Left lung (tissue), 10 donors: ENCODE results near the gene SOS1. TPM values are rescaled to one million over a fixed set of nuclear protein-coding genes. Genes with fewer than 3 reads are reported as not detected.

Source experiments
- ATAC-seq: fragments of 200-7000 bp; cut with Tn5 transposase; one replicate; pipeline ENCODE4 v1.9.1; 2020; ENCODE audit warnings: moderate library complexity
- DNase-seq, 4 donors: peaks; one replicate each; pipeline ENCODE4 v3.0.0-alpha.2; 2013 to 2020
- H3K27ac ChIP-seq, 2 donors: fragments of 200-600 bp; sonication (generic) in 1 of 2; one replicate each; pipeline versions ENCODE4 v1.5.0 to v1.8.0; 2020 to 2021
- H3K27me3 ChIP-seq, 2 donors: fragments of 200-600 bp; sonication (generic) in 1 of 2; one replicate each; pipeline versions ENCODE4 v1.5.0 to v1.8.0; 2020 to 2021
- H3K36me3 ChIP-seq, 2 donors: fragments of 200-600 bp; sonication (generic) in 1 of 2; one replicate each; pipeline versions ENCODE4 v1.5.0 to v1.8.0; 2020 to 2021
- H3K4me1 ChIP-seq, 2 donors: fragments of 200-600 bp; one replicate each; pipeline ENCODE4 v1.8.0; 2021
- H3K4me3 ChIP-seq, 2 donors: fragments of 200-600 bp; sonication (generic) in 1 of 2; one replicate each; pipeline versions ENCODE4 v1.5.0 to v1.8.0; 2020 to 2021; ENCODE audit warnings: mild to moderate bottlenecking in 1 of 2
- H3K9me3 ChIP-seq, 2 donors: fragments of 200-600 bp; sonication (generic) in 1 of 2; one replicate each; pipeline versions ENCODE4 v1.5.0 to v1.8.0; 2020 to 2021
- CTCF ChIP-seq, 2 donors: fragments of 200-600 bp; sonication (generic) in 1 of 2; IDR thresholded peaks; one replicate each; pipeline versions ENCODE4 v1.5.0 to v1.8.0; 2021; ENCODE audit warnings: antibody characterized with exemption in 2 of 2
- intact Hi-C, 2 donors: fragments of 100-400 bp; cut with DNase I; formaldehyde crosslinking; loops; one replicate each; pipeline versions ENCODE4 v1.11.2 to v1.14.2; 2022
- polyA plus RNA-seq, 6 donors: library from polyadenylated mRNA; unstranded; fragments of 120-200 nt; gene quantifications; one replicate each; pipeline ENCODE4 v1.2.1, GENCODE V29; 2013; ENCODE audit not compliant: insufficient read length in 6 of 6
- total RNA-seq, 2 donors: library from RNA; stranded (reverse); fragmentation: NEBNext Ultra II Directional; extraction: Animal tissue kit (Norgen Biotek cat#: 25700); gene quantifications; one replicate each; pipeline ENCODE4 v1.2.1, GENCODE V29; 2021
- donor health status: DM: no; HTN: yes; CAD: no.
- donor health status: DM: no; HTN: no; CAD: no.

SOS1 gene
- total and polyA plus RNA-seq, 8 donors = 31.3 to 69.2 (median 60.7) TPM

GRCh38 chr2:39152504-39152903, 31.7 kb upstream of the SOS1 start:
- H3K27me3 ChIP-seq = no peaks in the 10 kb centered on the region
- intact Hi-C loops = no loop called here
- no peak for ATAC-seq
- no peak overlapping the region for H3K4me3 ChIP-seq
- H3K27ac ChIP-seq = no peak overlapping the region
- DNase-seq = no peak
- TF ChIP-seq CTCF (IDR thresholded peaks at IDR 0.05) = no peak
- no peaks in the 10 kb centered on the region for H3K9me3 ChIP-seq
- no peaks in the 10 kb centered on the region for H3K36me3 ChIP-seq
- no peaks in the 10 kb centered on the region for H3K4me1 ChIP-seq

- Histone ChIP-seq H3K4me3 (no peak overlapping the region), H3K4me1 (no peaks in the 10 kb centered on the region), H3K27ac (no peak overlapping the region), H3K36me3 (no peaks in the 10 kb centered on the region), H3K9me3 (no peaks in the 10 kb centered on the region), H3K27me3 (no peaks in the 10 kb centered on the region)
- no peak for ATAC-seq
- DNase-seq = no peak
- TF ChIP-seq CTCF (IDR thresholded peaks at IDR 0.05) = no peak
- intact Hi-C loops = no loop called here
Observed at GRCh38 chr2:39150890-39151497, 30.1 kb upstream of the SOS1 start.

DNA sequence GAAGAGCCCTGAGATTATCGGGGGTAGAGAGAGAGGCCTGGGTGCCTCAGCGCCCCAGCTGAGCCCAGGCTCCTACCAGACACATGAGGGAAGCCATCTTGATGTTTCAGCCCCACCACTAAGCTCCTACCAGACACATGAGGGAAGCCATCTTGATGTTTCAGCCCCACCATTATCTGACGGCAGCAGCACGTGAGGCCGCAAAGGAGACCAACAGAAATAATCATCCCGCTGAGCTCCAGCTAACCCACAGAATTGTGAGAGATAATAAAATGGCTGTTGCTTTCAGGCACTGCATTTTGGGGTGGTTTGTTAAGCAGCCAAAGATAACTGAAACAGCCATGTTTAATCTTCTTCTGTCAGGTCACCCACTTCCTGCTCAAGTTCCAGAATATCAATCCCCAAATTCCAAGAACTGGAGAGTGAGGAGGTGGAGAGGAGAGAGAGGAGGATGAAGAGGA, 29.3 kb upstream of the SOS1 start:
- intact Hi-C loops = no loop called here
- TF ChIP-seq CTCF (IDR thresholded peaks at IDR 0.05) = no peak
- ATAC-seq = no peak
- no peaks in the 10 kb centered on the region for H3K4me1 ChIP-seq
- no peaks in the 10 kb centered on the region for H3K27me3 ChIP-seq
- H3K9me3 ChIP-seq = no peaks in the 10 kb centered on the region
- H3K27ac ChIP-seq = no peak overlapping the region
- no peak for DNase-seq
- H3K36me3 ChIP-seq = no peaks in the 10 kb centered on the region
- no peak overlapping the region for H3K4me3 ChIP-seq

DNA sequence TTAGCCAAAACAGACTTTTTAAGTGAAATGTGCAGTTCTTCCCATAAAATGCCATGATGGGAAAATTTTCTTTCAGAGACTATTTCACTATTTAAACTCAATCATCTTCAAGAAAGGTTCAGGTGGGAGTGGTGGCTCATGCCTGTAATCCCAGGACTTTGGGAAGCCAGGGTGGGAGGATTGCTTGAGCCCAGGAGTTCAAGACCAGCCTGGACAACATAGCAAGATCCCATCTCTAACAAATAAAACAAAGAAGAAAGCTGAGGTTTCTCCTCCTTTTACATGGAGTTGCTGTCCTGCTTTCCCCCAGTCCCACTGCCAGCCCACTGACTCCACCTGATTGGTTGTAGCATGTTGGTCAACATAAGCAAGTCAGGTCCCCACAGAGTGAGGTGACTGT, 25.8 kb upstream of the SOS1 start:
- no peak for ATAC-seq
- Histone ChIP-seq H3K36me3 (no peaks in the 10 kb centered on the region), H3K9me3 (no peaks in the 10 kb centered on the region), H3K4me1 (peaks cover 2 to 17% of the 10 kb centered on the region in 2 donors), H3K4me3 (no peak overlapping the region), H3K27me3 (no peaks in the 10 kb centered on the region), H3K27ac (no peak overlapping the region)
- DNase-seq = no peak
- TF ChIP-seq CTCF (IDR thresholded peaks at IDR 0.05) = no peak
- intact Hi-C loops = no loop called here

- intact Hi-C loops = no loop called here
- ATAC-seq (no peak), DNase-seq (no peak)
- no peak overlapping the region for H3K27ac ChIP-seq
- H3K27me3 ChIP-seq = no peaks in the 10 kb centered on the region
- no peak for TF ChIP-seq CTCF (IDR thresholded peaks at IDR 0.05)
- H3K36me3 ChIP-seq = no peaks in the 10 kb centered on the region
- no peaks in the 10 kb centered on the region for H3K9me3 ChIP-seq
- no peak overlapping the region for H3K4me3 ChIP-seq
- H3K4me1 ChIP-seq = peaks cover 7 to 23% of the 10 kb centered on the region in 2 donors
Observed at GRCh38 chr2:39145906-39146421, 25.1 kb upstream of the SOS1 start.
